Osteoblast (primary cell): ENCODE results near the gene TLL2. TPM values are rescaled to one million over a fixed set of nuclear protein-coding genes. Genes with fewer than 3 reads are reported as not detected.
A peak's percentile ranks its signal among the peaks of the same experiment; 100 is the strongest.

Source experiments
- DNase-seq: peaks from one replicate; pipeline ENCODE4 v3.0.0; 2011; ENCODE audit warnings: low spot score, mixed read lengths; ENCODE audit not compliant: insufficient read length; ENCODE audit errors: missing footprints
- H2AFZ ChIP-seq: 2 replicates; pipeline ENCODE4 v1.6.0; 2011; ENCODE audit warnings: mild to moderate bottlenecking, low read length
- H3K27ac ChIP-seq: 2 replicates; pipeline ENCODE4 v1.5.1; 2011; ENCODE audit warnings: mild to moderate bottlenecking, low read depth, low read length, moderate library complexity
- H3K27me3 ChIP-seq: 2 replicates; pipeline ENCODE4 v1.6.0; 2012; ENCODE audit warnings: mild to moderate bottlenecking, control low read depth, inconsistent platforms, low read length, moderate library complexity; ENCODE audit not compliant: insufficient read depth
- H3K36me3 ChIP-seq: 2 replicates; pipeline ENCODE4 v1.5.1; 2011; ENCODE audit warnings: mild to moderate bottlenecking, low read length, control low read depth, moderate library complexity; ENCODE audit not compliant: insufficient read depth
- H3K4me1 ChIP-seq: 2 replicates; pipeline ENCODE4 v1.5.1; 2011; ENCODE audit warnings: mild to moderate bottlenecking, low read length, control low read depth, moderate library complexity; ENCODE audit not compliant: insufficient read depth
- H3K4me2 ChIP-seq: 2 replicates; pipeline ENCODE4 v1.6.0; 2011; ENCODE audit warnings: mild to moderate bottlenecking, low read length; ENCODE audit not compliant: insufficient read depth
- H3K4me3 ChIP-seq: fragments of 200-600 bp; sonication (generic); 3 replicates; pipeline ENCODE4 v1.5.1; 2012; ENCODE audit warnings: mild to moderate bottlenecking, low read length, inconsistent platforms; ENCODE audit not compliant: insufficient read depth
- H3K79me2 ChIP-seq: 2 replicates; pipeline ENCODE4 v1.6.0; 2012; ENCODE audit warnings: mild to moderate bottlenecking, low read length, control low read depth, inconsistent platforms; ENCODE audit not compliant: insufficient read depth
- H3K9me3 ChIP-seq: 2 replicates; pipeline ENCODE4 v1.5.1; 2011; ENCODE audit warnings: low read depth, low read length, control low read depth
- H4K20me1 ChIP-seq: 2 replicates; pipeline ENCODE4 v1.6.0; 2012; ENCODE audit warnings: mild to moderate bottlenecking, low read length, control low read depth; ENCODE audit not compliant: insufficient read depth
- CTCF ChIP-seq: IDR thresholded peaks from 2 replicates; pipeline ENCODE4 v1.5.1; 2011; ENCODE audit warnings: mild to moderate bottlenecking, low read depth, low read length, moderate library complexity; ENCODE audit errors: extremely low read depth
- total RNA-seq: library from RNA; depleted of rRNA; stranded (reverse); fragments of >200 nt; gene quantifications from 2 replicates; pipeline ENCODE4 v1.2.3, GENCODE V29; 2012

Gene TLL2
- total RNA-seq, 1 donor, result 0.36 TPM

DNA sequence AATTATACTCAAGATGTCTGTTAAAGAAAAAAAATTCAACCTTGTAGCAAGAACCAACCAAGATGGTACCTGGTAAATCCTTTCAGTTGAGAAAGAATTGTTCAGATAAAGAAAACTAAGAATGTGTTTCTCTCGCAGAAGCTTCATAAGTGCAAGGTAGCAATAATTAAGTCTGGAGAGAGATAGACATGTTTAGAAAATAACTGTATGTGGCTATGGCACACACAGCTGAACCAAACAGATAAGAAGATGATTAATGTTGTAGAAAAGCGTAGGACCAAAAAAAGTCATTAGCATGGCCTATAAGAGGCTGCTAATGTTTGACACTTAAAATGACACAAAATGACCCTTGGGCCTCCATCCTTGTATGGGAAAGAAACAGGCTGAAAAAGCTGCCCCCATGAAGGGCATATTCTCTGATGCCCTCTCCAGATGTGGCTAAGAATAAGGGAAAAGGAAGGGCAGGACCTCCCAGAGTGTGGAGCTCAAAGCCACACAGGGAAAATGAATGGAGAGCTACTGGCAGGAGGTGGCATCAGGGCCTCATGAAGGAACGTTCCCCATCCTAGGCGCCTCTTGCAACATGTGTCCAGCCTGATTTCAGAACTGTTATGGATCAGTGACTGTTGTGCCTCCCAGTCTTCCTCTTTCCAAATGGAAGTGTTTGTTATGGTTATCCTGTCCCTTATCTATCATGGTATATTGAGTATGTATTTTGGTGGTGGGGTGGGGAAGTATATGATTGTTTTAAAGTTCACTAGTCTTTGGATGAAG lies 30.7 kb downstream of the TLL2 start:
- Histone ChIP-seq H4K20me1 (no peaks in the 10 kb centered on the region), H3K9me3 (no peaks in the 10 kb centered on the region), H3K4me2 (no peak overlapping the region), H3K4me3 (no peak overlapping the region), H3K27me3 (peaks cover 3% of the 10 kb centered on the region), H3K4me1 (no peaks in the 10 kb centered on the region), H3K36me3 (no peaks in the 10 kb centered on the region), H3K79me2 (no peaks in the 10 kb centered on the region), H3K27ac (no peak overlapping the region), H2AFZ (no peak overlapping the region)
- no peak for DNase-seq
- no peak for TF ChIP-seq CTCF

- Histone ChIP-seq H3K4me2 (no peak overlapping the region), H4K20me1 (no peaks in the 10 kb centered on the region), H3K79me2 (no peaks in the 10 kb centered on the region), H3K27me3 (peaks cover 4% of the 10 kb centered on the region), H2AFZ (no peak overlapping the region), H3K36me3 (no peaks in the 10 kb centered on the region), H3K27ac (no peak overlapping the region), H3K4me3 (no peak overlapping the region), H3K9me3 (no peaks in the 10 kb centered on the region), H3K4me1 (no peaks in the 10 kb centered on the region)
- DNase-seq, result no peak
- TF ChIP-seq CTCF, result no peak
Observed at GRCh38 chr10:96478355-96478754, 35.4 kb downstream of the TLL2 start.

GRCh38 chr10:96473866-96474265 lies 39.9 kb downstream of the TLL2 start:
- H3K27ac ChIP-seq, result no peak overlapping the region
- DNase-seq, result no peak
- no peaks in the 10 kb centered on the region for H4K20me1 ChIP-seq
- H3K79me2 ChIP-seq, result no peaks in the 10 kb centered on the region
- H3K36me3 ChIP-seq, result no peaks in the 10 kb centered on the region
- peaks cover 8% of the 10 kb centered on the region for H3K27me3 ChIP-seq
- no peaks in the 10 kb centered on the region for H3K4me1 ChIP-seq
- no peak overlapping the region for H2AFZ ChIP-seq
- no peak overlapping the region for H3K4me3 ChIP-seq
- TF ChIP-seq CTCF, result no peak
- H3K4me2 ChIP-seq, result no peak overlapping the region
- H3K9me3 ChIP-seq, result no peaks in the 10 kb centered on the region

GRCh38 chr10:96470116-96470743 lies 43.5 kb downstream of the TLL2 start:
- H3K4me1 ChIP-seq, result no peaks in the 10 kb centered on the region
- H3K4me3 ChIP-seq, result no peak overlapping the region
- no peak overlapping the region for H2AFZ ChIP-seq
- no peaks in the 10 kb centered on the region for H3K36me3 ChIP-seq
- no peaks in the 10 kb centered on the region for H4K20me1 ChIP-seq
- no peak overlapping the region for H3K27ac ChIP-seq
- peak; percentile 65 for TF ChIP-seq CTCF
- H3K9me3 ChIP-seq, result no peaks in the 10 kb centered on the region
- DNase-seq, result peak; percentile 88
- no peak overlapping the region for H3K4me2 ChIP-seq
- peaks cover 8% of the 10 kb centered on the region for H3K27me3 ChIP-seq
- H3K79me2 ChIP-seq, result no peaks in the 10 kb centered on the region
